ENCODE data around the gene MISP.

- TF ChIP-seq, protein P1, sequence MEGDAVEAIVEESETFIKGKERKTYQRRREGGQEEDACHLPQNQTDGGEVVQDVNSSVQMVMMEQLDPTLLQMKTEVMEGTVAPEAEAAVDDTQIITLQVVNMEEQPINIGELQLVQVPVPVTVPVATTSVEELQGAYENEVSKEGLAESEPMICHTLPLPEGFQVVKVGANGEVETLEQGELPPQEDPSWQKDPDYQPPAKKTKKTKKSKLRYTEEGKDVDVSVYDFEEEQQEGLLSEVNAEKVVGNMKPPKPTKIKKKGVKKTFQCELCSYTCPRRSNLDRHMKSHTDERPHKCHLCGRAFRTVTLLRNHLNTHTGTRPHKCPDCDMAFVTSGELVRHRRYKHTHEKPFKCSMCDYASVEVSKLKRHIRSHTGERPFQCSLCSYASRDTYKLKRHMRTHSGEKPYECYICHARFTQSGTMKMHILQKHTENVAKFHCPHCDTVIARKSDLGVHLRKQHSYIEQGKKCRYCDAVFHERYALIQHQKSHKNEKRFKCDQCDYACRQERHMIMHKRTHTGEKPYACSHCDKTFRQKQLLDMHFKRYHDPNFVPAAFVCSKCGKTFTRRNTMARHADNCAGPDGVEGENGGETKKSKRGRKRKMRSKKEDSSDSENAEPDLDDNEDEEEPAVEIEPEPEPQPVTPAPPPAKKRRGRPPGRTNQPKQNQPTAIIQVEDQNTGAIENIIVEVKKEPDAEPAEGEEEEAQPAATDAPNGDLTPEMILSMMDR (IDR thresholded peaks at IDR 0.05), result no peak
- TF ChIP-seq POLR2A (IDR thresholded peaks at IDR 0.05) (peak; percentile 20), POLR2AphosphoS5 (IDR thresholded peaks at IDR 0.05) (no peak)
These were observed 809 bp downstream of the MISP start for GRCh38 chr19:751501-752341.
